Activated T-helper 1 cell treated with anti-CD3 and anti-CD28 coated beads, Interleukin-12 subunit alpha, Interleukin-12 subunit beta, Interleukin-2, Interleukin-4 antibody, amounts not matched to agents 30 ng/mL and 10 ng/mL and 1 ng/mL, durations not matched to agents 14 hours and 24 hours and 36 hours (primary cell): Measurements from ENCODE around the gene ZNF536. TPM values are rescaled to one million over a fixed set of nuclear protein-coding genes. Genes with fewer than 3 reads are reported as not detected.
"Not testable (repeated sequence)": the region's sequence is repeated elsewhere in the genome, so short reads cannot be mapped to it uniquely, and the experiment has no call there.

Source experiments
- DNase-seq: peaks from one replicate; pipeline ENCODE4 v3.0.0; 2021; ENCODE audit warnings: low spot score
- H3K27ac Mint-ChIP-seq: one replicate; pipeline ENCODE4 v1.8.0; 2021; ENCODE audit warnings: mild to moderate bottlenecking, mixed read lengths
- H3K27me3 Mint-ChIP-seq: one replicate; pipeline ENCODE4 v1.8.0; 2022; ENCODE audit warnings: mild to moderate bottlenecking, moderate library complexity, mixed read lengths; ENCODE audit not compliant: insufficient read depth
- H3K36me3 Mint-ChIP-seq: one replicate; pipeline ENCODE4 v1.8.0; 2021; ENCODE audit warnings: low read depth, mixed read lengths
- H3K4me1 Mint-ChIP-seq: one replicate; pipeline ENCODE4 v1.8.0; 2021; ENCODE audit warnings: low read depth, mixed read lengths
- H3K4me3 Mint-ChIP-seq: one replicate; pipeline ENCODE4 v1.8.0; 2021; ENCODE audit warnings: mild to moderate bottlenecking, moderate library complexity, mixed read lengths
- H3K9me3 Mint-ChIP-seq: one replicate; pipeline ENCODE4 v1.8.0; 2021; ENCODE audit warnings: mixed read lengths
- intact Hi-C: fragments of 100-400 bp; cut with micrococcal nuclease; formaldehyde crosslinking; loops from one replicate; pipeline ENCODE4 v1.15.1; 2024
- total RNA-seq: library from RNA; stranded (reverse); gene quantifications from 2 replicates; pipeline ENCODE4 v1.2.3, GENCODE V29; 2022

Gene ZNF536
- total RNA-seq, 1 donor from 2014 or later: not detected

DNA sequence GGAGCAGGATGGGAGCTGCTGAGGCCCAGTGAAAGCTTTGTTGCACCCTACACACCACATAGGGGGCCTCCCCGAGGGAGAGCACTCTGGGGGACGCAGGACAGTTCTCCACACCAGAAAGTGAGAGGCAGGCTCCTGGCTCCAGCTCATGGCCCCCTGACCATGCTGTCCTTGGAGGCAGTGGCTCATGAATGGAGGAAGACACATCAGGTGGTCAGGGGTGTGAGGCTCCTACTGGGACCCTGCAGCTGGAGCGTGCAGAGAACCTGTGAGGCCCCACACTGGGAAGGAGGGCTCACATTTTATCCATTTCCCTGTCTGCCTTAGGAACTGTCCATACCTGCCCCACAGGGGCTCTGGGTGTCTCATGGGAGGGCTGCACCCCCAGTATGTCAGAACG, 85.3 kb downstream of the ZNF536 start:
- Mint-ChIP-seq H3K27me3 (no peaks in the 10 kb centered on the region), H3K4me3 (no peak overlapping the region), H3K27ac (no peak overlapping the region), H3K36me3 (no peaks in the 10 kb centered on the region), H3K4me1 (no peaks in the 10 kb centered on the region), H3K9me3 (peaks cover 4% of the 10 kb centered on the region)
- intact Hi-C loops: no loop called here
- no peak for DNase-seq

DNA sequence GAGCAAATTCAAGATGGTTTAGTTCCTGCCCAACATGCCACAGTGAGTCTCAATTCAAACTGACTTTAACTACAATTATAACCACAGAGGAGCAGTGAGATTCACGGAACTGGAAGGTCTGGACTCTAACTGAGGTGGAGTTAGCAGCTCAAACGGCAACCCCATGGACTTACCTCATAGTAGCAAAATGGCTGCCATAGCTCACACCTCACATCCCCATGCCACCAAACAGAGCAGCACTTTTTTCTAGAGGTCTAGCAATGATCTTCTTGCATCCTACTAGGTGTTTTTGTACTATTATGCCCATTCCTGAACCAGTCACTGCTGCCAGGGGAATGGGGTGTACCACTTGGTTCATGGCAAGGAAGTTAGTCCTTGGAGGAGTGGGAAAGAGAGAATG, 87.7 kb downstream of the ZNF536 start:
- Mint-ChIP-seq H3K4me1 (no peaks in the 10 kb centered on the region), H3K36me3 (no peaks in the 10 kb centered on the region), H3K27ac (no peak overlapping the region), H3K27me3 (no peaks in the 10 kb centered on the region), H3K9me3 (peaks cover 4% of the 10 kb centered on the region), H3K4me3 (no peak overlapping the region)
- intact Hi-C loops: no loop called here
- no peak for DNase-seq

DNA sequence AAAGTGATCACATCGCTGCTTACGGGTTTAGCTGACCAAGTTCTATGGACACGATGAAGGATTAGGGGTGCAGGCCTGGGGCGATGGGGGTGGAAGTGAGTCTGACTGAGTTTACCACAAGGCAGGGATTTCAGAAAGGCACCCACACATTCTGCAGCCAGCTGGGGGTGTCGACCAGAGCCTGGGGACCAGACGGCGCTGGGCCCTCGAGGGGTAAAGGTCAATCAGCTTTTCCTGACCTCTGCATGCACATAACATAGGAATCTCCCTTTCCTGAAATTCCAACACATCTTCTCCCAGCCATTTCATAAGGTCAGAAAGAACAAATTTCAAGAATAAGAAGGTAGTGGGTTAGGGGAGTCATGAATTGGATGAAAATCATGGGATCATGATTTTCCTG, 92.0 kb downstream of the ZNF536 start:
- Mint-ChIP-seq H3K4me3 (no peak overlapping the region), H3K4me1 (no peaks in the 10 kb centered on the region), H3K36me3 (no peaks in the 10 kb centered on the region), H3K27ac (no peak overlapping the region), H3K27me3 (no peaks in the 10 kb centered on the region), H3K9me3 (peaks cover 4% of the 10 kb centered on the region)
- intact Hi-C loops: no loop called here
- DNase-seq: no peak

DNA sequence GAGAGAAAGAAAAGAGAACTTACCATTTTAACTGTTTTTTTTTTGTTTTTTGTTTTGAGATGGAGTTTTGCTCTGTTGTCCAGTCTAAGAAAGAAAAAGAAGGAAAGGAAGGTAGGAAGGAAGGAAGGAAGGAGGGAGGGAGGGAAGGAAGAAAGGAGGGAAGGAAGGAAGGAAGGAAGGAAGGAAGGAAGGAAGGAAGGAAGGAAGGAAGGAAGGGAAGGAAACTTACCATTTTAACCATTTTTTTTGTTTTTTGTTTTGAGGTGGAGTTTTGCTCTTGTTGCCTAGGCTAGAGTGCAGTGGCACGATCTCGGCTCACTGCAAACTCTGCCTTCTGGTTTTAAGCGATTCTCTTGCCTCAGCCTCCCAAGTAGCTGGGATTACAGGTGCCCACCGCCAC, 94.4 kb downstream of the ZNF536 start:
- DNase-seq, H3K36me3 Mint-ChIP-seq, H3K9me3 Mint-ChIP-seq, H3K4me3 Mint-ChIP-seq, H3K27me3 Mint-ChIP-seq, H3K4me1 Mint-ChIP-seq, H3K27ac Mint-ChIP-seq, intact Hi-C loops: not testable (repeated sequence)

DNA sequence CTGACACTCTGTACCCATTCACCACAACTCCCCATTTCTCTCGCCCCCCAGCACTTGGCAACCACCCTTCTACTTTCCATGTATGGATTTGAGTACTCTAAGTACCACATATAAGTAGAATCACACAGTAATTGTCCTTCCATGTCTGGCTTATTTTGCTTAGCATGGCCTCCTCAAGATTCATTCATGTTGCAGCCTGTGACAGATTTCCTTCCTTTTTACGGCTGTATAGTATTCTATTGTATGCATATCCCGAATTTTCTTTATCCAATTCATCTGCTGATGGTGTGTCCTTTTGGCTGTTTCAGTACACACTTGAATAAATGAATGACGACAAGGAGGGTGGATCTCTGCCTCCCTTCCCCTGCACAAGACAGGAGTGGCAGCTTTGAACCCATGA, 95.1 kb downstream of the ZNF536 start:
- Mint-ChIP-seq H3K27ac (no peak overlapping the region), H3K4me1 (no peaks in the 10 kb centered on the region), H3K36me3 (no peaks in the 10 kb centered on the region), H3K27me3 (no peaks in the 10 kb centered on the region), H3K4me3 (no peak overlapping the region), H3K9me3 (no peaks in the 10 kb centered on the region)
- DNase-seq: no peak
- intact Hi-C loops: no loop called here

DNA sequence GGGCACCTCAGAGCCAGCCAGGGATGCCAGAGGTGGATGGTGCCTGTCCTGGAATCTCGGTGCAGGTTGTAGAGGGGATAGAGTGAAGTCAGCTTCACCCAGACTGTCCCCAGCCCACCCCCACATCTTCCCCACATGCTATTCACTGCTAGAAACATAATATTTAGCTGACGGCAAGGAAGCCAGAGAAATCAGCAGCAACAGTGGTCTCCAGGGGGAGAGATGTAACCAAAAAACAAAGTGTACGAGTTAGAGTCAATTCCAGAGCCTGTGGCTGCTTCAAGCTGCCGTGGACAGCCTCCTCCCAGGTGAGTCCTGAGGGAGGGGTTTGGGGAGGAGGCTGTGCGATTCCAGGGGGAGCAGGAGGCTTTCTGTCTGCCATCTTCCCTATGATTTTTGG, 97.6 kb downstream of the ZNF536 start:
- no peaks in the 10 kb centered on the region for H3K27me3 Mint-ChIP-seq
- no peaks in the 10 kb centered on the region for H3K9me3 Mint-ChIP-seq
- intact Hi-C loops: no loop called here
- H3K4me3 Mint-ChIP-seq: no peak overlapping the region
- DNase-seq: no peak
- no peaks in the 10 kb centered on the region for H3K4me1 Mint-ChIP-seq
- no peak overlapping the region for H3K27ac Mint-ChIP-seq
- no peaks in the 10 kb centered on the region for H3K36me3 Mint-ChIP-seq

DNA sequence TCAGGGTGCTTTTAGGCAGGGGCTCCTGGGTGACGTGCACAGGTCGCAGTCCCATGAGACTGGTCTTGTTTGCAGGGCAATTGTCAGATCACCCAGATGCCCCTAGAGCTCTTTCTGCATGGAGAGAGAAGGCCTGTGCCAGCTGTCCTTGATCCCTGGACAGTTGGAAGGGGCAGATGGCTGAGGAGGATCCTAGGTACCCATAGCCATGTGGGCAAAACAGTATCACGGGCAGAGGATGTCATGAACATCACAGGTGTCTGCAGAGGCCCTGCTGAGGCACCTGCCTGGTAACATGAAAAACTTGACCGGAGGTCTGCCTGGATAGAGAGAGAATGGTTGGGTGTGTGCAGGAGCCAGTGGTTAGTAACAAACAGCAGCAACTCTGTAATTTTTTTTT, 99.3 kb downstream of the ZNF536 start:
- no peaks in the 10 kb centered on the region for H3K9me3 Mint-ChIP-seq
- no peaks in the 10 kb centered on the region for H3K36me3 Mint-ChIP-seq
- H3K4me1 Mint-ChIP-seq: no peaks in the 10 kb centered on the region
- intact Hi-C loops: no loop called here
- H3K27me3 Mint-ChIP-seq: no peaks in the 10 kb centered on the region
- H3K4me3 Mint-ChIP-seq: no peak overlapping the region
- DNase-seq: no peak
- no peak overlapping the region for H3K27ac Mint-ChIP-seq

DNA sequence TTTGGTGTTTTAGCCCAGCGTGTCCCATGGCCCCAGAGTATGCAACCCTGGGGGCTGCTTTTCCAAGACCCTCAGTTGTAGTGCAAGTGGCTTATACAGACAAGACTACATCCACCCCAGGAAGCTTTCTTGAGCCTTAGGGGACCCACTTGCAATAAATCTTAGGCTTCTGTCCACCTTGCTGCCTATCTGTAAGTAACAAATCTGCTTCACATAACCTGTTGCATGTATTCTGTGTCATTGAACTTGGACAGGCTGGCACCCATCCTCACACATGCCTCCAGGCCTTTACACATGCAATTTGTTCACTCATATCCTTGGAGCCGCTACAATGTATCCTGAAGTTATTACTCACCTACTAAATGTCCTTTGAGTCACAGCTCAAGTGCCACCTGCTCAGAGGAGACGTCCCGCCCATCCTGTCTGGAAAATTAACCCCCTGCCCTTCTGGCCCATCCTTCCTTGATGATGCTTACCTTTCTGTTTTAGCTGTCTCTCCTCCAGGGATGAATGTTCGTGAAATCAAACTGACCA, 101.2 kb downstream of the ZNF536 start:
- DNase-seq: no peak
- H3K27ac Mint-ChIP-seq: no peak overlapping the region
- no peaks in the 10 kb centered on the region for H3K36me3 Mint-ChIP-seq
- no peaks in the 10 kb centered on the region for H3K9me3 Mint-ChIP-seq
- H3K4me1 Mint-ChIP-seq: no peaks in the 10 kb centered on the region
- intact Hi-C loops: no loop called here
- no peak overlapping the region for H3K4me3 Mint-ChIP-seq
- H3K27me3 Mint-ChIP-seq: no peaks in the 10 kb centered on the region

DNA sequence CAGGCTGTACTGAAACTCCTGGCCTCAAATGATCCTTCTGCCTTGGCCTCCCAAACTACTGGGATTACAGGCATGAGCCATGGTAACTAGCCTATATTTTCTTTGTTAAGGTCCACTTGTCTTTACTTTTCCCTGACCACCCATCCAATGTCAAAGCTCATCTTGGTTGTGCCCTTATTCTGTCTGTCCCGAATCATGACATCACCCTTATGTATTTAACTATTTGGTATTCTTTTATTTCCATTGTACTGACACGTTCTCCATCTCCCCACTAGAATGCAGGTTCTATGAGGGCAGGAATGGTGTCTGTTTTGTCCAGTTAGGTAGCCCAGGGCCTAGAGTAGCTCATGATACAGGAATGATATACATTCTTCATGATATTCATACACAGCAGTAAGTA, 104.8 kb downstream of the ZNF536 start:
- H3K27me3 Mint-ChIP-seq: no peaks in the 10 kb centered on the region
- no peaks in the 10 kb centered on the region for H3K36me3 Mint-ChIP-seq
- H3K9me3 Mint-ChIP-seq: no peaks in the 10 kb centered on the region
- intact Hi-C loops: no loop called here
- no peak overlapping the region for H3K27ac Mint-ChIP-seq
- no peak overlapping the region for H3K4me3 Mint-ChIP-seq
- DNase-seq: no peak
- H3K4me1 Mint-ChIP-seq: no peaks in the 10 kb centered on the region

DNA sequence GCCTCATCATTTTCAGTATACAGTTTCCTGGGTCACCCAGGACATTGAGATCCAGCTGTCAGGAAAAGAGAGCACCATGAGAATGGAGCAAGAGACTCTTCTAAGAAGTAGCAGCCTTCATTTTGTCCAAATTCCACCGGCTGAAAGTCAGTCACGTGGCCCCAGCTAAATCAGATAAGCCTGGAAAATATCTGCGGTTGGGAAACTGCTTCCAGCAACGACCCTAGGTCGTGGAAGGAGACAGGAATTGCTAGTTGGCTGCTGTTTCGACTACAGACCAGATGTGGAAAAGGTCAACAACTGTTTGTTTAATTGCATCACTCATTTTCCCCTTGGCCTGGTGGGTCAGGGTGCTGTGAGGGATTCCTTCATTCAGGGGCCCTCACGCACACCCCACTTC, 107.0 kb downstream of the ZNF536 start:
- DNase-seq: no peak
- Mint-ChIP-seq H3K9me3 (no peaks in the 10 kb centered on the region), H3K36me3 (no peaks in the 10 kb centered on the region), H3K27ac (no peak overlapping the region), H3K4me1 (no peaks in the 10 kb centered on the region), H3K27me3 (no peaks in the 10 kb centered on the region), H3K4me3 (no peak overlapping the region)
- intact Hi-C loops: no loop called here

DNA sequence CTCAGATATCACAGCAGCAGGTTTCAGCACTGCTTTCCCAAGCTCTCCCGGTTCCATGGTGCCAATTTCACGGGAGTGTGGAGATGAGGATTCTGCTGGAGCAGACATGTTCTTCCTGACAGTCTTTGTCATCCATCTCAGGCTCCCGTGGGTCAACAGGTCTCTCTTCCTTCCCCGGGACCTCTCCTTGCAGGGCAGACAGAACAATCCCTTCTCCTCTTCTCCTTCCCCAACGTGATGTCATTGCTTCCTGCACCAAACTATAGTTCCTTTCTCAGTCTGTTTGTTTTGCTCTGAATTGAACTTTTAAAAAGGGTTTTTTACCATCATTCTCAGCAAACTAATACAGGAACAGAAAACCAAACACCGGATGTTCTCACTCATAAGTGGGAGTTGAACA, 107.9 kb downstream of the ZNF536 start:
- Mint-ChIP-seq H3K4me3 (no peak overlapping the region), H3K27ac (no peak overlapping the region), H3K36me3 (no peaks in the 10 kb centered on the region), H3K9me3 (no peaks in the 10 kb centered on the region), H3K4me1 (no peaks in the 10 kb centered on the region), H3K27me3 (no peaks in the 10 kb centered on the region)
- no peak for DNase-seq
- intact Hi-C loops: no loop called here

DNA sequence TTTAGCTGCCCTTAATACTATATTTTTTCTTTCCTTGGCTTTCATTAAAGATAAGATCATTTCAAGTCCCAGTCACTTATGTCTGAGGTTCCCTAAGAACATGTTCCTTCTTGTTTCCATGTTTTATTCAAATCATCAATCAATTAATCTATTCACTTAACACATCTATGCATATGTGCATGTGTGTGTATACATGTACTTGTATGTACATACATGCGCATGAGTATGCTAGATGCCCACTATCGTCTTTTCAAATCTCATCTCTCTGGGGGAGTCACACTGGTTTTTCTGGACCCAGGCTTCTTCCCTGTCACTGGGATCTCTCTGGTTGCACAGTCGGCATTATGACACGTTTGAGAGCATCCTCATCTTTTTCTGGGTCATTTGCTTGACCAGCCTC, 108.9 kb downstream of the ZNF536 start:
- intact Hi-C loops: no loop called here
- no peaks in the 10 kb centered on the region for H3K9me3 Mint-ChIP-seq
- no peaks in the 10 kb centered on the region for H3K27me3 Mint-ChIP-seq
- H3K4me3 Mint-ChIP-seq: no peak overlapping the region
- no peak overlapping the region for H3K27ac Mint-ChIP-seq
- H3K36me3 Mint-ChIP-seq: no peaks in the 10 kb centered on the region
- DNase-seq: no peak
- H3K4me1 Mint-ChIP-seq: no peaks in the 10 kb centered on the region

DNA sequence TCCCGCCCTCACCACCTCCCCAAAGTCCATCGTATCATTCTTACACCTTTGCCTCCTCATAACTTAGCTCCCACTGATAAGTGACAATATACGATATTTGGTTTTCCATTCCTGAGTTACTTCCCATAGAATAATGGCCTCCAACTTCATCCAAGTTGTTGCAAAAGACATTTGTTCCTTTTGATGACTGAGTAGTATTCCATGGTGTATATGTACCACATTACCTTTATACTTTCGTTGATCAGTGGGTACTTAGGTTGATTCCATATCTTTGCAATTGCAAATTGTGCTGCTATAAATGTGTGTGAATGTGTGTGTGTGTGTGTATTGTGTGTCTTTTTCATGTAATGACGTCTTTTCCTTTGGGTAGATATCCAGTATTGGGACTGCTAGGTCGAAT, 109.6 kb downstream of the ZNF536 start:
- H3K4me1 Mint-ChIP-seq: no peaks in the 10 kb centered on the region
- H3K4me3 Mint-ChIP-seq: no peak overlapping the region
- no peaks in the 10 kb centered on the region for H3K36me3 Mint-ChIP-seq
- H3K9me3 Mint-ChIP-seq: no peaks in the 10 kb centered on the region
- H3K27ac Mint-ChIP-seq: no peak overlapping the region
- intact Hi-C loops: no loop called here
- no peaks in the 10 kb centered on the region for H3K27me3 Mint-ChIP-seq
- no peak for DNase-seq

DNA sequence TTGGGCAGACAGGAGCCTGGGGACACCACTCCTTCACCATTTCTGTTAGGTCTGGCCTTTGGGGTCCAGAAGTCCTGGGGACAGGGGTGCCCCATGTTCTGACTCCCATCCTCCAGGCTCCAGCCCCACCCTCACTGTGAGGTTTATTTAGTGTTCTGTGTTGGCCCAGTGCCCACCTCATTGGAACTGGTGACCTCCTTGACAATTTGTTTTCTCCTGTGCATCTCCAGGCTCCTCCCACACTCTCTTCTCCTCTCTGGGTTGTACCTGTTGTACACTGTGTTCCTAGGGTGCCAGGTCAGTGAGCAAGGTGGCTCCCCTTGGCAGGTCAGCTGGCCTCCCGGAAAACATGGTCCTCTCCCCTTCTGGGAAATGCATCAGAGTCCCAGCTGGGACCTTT, 110.8 kb downstream of the ZNF536 start:
- DNase-seq: no peak
- Mint-ChIP-seq H3K4me1 (no peaks in the 10 kb centered on the region), H3K27me3 (no peaks in the 10 kb centered on the region), H3K27ac (no peak overlapping the region), H3K36me3 (no peaks in the 10 kb centered on the region), H3K9me3 (no peaks in the 10 kb centered on the region), H3K4me3 (no peak overlapping the region)
- intact Hi-C loops: no loop called here
